Activated naive CD8-positive, alpha-beta T cell treated with anti-CD3 and anti-CD28 coated beads, Interleukin-2, amount 50 U/mL, for 24 hours (primary cell): Measurements from ENCODE around the gene ETV6.

Experiments
- ATAC-seq: fragments of 150-1000 bp; cut with Tn5 transposase; one replicate; pipeline ENCODE4 v1.10.0; 2021
- DNase-seq: peaks from one replicate; pipeline ENCODE4 v3.0.0; 2021
- H3K27ac Mint-ChIP-seq: one replicate; pipeline ENCODE4 v1.8.0; 2021; ENCODE audit warnings: mild to moderate bottlenecking, mixed read lengths
- H3K27me3 Mint-ChIP-seq: one replicate; pipeline ENCODE4 v1.8.0; 2021; ENCODE audit warnings: mixed read lengths
- H3K36me3 Mint-ChIP-seq: one replicate; pipeline ENCODE4 v1.8.0; 2021; ENCODE audit warnings: low read depth, mixed read lengths
- H3K4me1 Mint-ChIP-seq: one replicate; pipeline ENCODE4 v1.8.0; 2021; ENCODE audit warnings: mixed read lengths
- H3K4me3 Mint-ChIP-seq: one replicate; pipeline ENCODE4 v1.8.0; 2021; ENCODE audit warnings: mild to moderate bottlenecking, moderate library complexity, mixed read lengths
- H3K9me3 Mint-ChIP-seq: one replicate; pipeline ENCODE4 v1.8.0; 2021; ENCODE audit warnings: mixed read lengths

Gene ETV6

DNA sequence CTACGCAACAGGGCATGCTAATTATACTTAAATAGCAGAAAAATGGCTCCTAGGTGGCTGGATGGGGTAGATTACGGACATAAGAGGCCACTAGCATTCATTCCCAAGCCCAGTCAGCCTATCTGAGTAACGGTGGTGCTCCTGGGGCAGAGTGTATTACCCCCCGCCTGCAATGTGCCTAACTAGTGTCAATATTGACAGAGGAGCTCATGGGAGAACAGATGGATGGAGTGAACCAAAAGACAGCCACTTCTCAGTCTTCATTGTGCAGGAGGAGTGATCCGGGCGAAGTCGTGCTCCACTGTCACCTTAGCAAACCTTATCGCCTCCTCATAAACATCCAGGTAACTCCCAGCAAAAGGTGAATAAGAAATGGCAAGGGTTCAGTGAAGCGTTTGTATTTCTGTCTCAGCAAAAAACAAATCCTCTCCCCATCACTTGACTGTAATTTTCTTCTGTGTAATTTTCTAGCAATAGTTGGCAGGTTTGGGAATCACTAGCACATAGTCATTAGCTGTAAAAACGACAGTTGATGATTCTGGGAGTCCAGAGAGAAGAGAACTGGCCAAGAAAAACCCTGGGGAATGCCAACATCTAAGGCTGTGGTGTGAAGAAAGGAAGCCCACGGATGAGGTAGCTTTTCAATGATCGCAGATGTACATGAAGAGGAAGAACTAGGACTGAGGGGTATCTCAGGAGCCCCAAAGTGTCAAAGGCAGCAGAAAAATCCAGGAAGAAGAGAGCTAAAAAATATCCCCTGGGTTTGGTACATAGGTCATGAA, 294.6 kb downstream of the ETV6 start:
- peak overlapping the region; percentile 37 for H3K27ac Mint-ChIP-seq
- H3K36me3 Mint-ChIP-seq: peaks cover 2% of the 10 kb centered on the region
- no peak for ATAC-seq

More for the DNA sequence above, 294.6 kb downstream of the ETV6 start:
- Mint-ChIP-seq H3K9me3 (no peaks in the 10 kb centered on the region), H3K27me3 (peaks cover 4% of the 10 kb centered on the region), H3K4me3 (no peak overlapping the region), H3K4me1 (peaks cover 7% of the 10 kb centered on the region)
- no peak for DNase-seq
